Activated T-helper 1 cell treated with anti-CD3 and anti-CD28 coated beads, Interleukin-12 subunit alpha, Interleukin-12 subunit beta, Interleukin-2, Interleukin-4 antibody, amounts not matched to agents 30 ng/mL and 10 ng/mL and 1 ng/mL, durations not matched to agents 14 hours and 24 hours and 36 hours (primary cell): ENCODE measurements around the gene AOPEP. TPM values are rescaled to one million over a fixed set of nuclear protein-coding genes. Genes with fewer than 3 reads are reported as not detected.

ENCODE experiments used
- DNase-seq: peaks from one replicate; pipeline ENCODE4 v3.0.0; 2021; ENCODE audit warnings: low spot score
- H3K27ac Mint-ChIP-seq: one replicate; pipeline ENCODE4 v1.8.0; 2021; ENCODE audit warnings: mild to moderate bottlenecking, mixed read lengths
- H3K27me3 Mint-ChIP-seq: one replicate; pipeline ENCODE4 v1.8.0; 2022; ENCODE audit warnings: mild to moderate bottlenecking, moderate library complexity, mixed read lengths; ENCODE audit not compliant: insufficient read depth
- H3K36me3 Mint-ChIP-seq: one replicate; pipeline ENCODE4 v1.8.0; 2021; ENCODE audit warnings: low read depth, mixed read lengths
- H3K4me1 Mint-ChIP-seq: one replicate; pipeline ENCODE4 v1.8.0; 2021; ENCODE audit warnings: low read depth, mixed read lengths
- H3K4me3 Mint-ChIP-seq: one replicate; pipeline ENCODE4 v1.8.0; 2021; ENCODE audit warnings: mild to moderate bottlenecking, moderate library complexity, mixed read lengths
- H3K9me3 Mint-ChIP-seq: one replicate; pipeline ENCODE4 v1.8.0; 2021; ENCODE audit warnings: mixed read lengths
- intact Hi-C: fragments of 100-400 bp; cut with micrococcal nuclease; formaldehyde crosslinking; loops from one replicate; pipeline ENCODE4 v1.15.1; 2024
- total RNA-seq: library from RNA; stranded (reverse); gene quantifications from 2 replicates; pipeline ENCODE4 v1.2.3, GENCODE V29; 2022

Gene AOPEP
- total RNA-seq, 1 donor from 2014 or later, result 22.5 TPM

GRCh38 chr9:94971378-94972131 lies 245.1 kb downstream of the AOPEP start:
- intact Hi-C loops, result no loop called here
- DNase-seq, result no peak
- Mint-ChIP-seq H3K27ac (no peak overlapping the region), H3K4me3 (no peak overlapping the region), H3K36me3 (no peaks in the 10 kb centered on the region), H3K9me3 (no peaks in the 10 kb centered on the region), H3K27me3 (no peaks in the 10 kb centered on the region), H3K4me1 (no peaks in the 10 kb centered on the region)

DNA sequence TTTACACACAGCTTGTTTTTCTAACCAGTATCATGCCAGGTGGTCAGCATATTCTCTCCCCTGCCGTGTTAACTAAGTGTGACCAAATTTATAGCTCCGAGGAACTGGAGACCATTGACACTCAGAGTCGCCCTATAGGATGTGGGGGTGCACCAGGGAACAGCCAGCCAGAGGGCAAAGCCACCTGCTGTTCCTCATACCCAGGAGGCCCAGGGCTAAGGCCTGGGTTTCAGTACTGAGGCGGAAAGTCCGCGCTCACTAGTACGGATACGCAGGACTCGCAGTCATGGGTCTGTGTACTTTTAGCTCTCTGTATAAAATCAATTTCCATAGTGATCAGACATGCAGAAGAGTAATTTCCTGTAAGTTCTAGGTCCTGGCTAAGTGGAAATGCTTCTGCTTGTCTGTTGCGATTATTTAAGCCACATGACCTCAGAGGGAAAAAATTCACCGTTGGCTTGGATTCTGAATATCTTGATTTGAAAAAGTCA lies 247.0 kb downstream of the AOPEP start:
- no peak for DNase-seq
- no peaks in the 10 kb centered on the region for H3K9me3 Mint-ChIP-seq
- no peak overlapping the region for H3K4me3 Mint-ChIP-seq
- H3K27ac Mint-ChIP-seq, result no peak overlapping the region
- intact Hi-C loops, result no loop called here
- H3K4me1 Mint-ChIP-seq, result no peaks in the 10 kb centered on the region
- H3K27me3 Mint-ChIP-seq, result peaks cover 2% of the 10 kb centered on the region
- H3K36me3 Mint-ChIP-seq, result no peaks in the 10 kb centered on the region

DNA sequence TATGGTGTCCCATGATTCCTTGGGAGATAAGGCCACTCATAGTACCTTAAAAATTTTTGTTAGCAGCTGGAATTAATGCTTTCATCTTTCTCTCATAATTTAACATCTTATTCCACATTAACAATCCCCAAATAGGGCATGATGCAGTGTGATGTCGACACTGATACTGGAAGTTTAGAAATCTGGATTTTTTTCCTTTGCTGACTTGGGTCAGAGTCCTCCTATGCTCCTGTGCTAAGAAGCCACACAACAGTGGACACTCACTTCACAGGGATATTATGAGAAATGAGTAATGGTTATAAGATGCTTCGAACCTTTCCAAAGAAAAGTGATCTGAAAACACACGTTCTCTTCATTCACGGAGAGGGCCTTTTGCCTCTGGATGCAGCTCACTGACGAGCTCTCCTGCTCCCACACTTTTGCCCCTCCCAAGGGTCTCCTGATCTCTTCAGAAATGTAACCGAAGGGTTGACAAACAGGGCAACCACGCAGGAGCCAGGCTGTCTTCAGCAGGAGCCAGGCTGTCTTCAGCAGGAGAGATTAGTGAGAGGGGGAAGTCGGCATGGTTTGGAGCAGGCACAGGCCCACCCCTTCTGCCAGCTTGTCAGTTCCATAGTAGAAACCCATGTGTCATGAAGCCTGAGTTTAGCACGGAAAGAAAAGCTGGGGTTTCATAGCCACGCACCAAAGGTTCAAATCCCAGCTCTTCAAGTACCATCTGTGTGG lies 247.8 kb downstream of the AOPEP start:
- Mint-ChIP-seq H3K27me3 (peaks cover 2% of the 10 kb centered on the region), H3K36me3 (no peaks in the 10 kb centered on the region), H3K27ac (no peak overlapping the region), H3K4me1 (no peaks in the 10 kb centered on the region), H3K4me3 (no peak overlapping the region), H3K9me3 (no peaks in the 10 kb centered on the region)
- intact Hi-C loops, result no loop called here
- no peak for DNase-seq

- H3K4me3 Mint-ChIP-seq, result no peak overlapping the region
- intact Hi-C loops, result no loop called here
Measured at GRCh38 chr9:94975480-94975879, 249.0 kb downstream of the AOPEP start.

GRCh38 chr9:94976077-94976476 lies 249.6 kb downstream of the AOPEP start:
- intact Hi-C loops, result no loop called here
- H3K27me3 Mint-ChIP-seq, result peaks cover 2% of the 10 kb centered on the region
- H3K9me3 Mint-ChIP-seq, result no peaks in the 10 kb centered on the region
- H3K36me3 Mint-ChIP-seq, result no peaks in the 10 kb centered on the region
- no peak overlapping the region for H3K27ac Mint-ChIP-seq
- H3K4me3 Mint-ChIP-seq, result no peak overlapping the region
- no peak for DNase-seq
- H3K4me1 Mint-ChIP-seq, result no peaks in the 10 kb centered on the region

More at GRCh38 chr9:94975480-94975879, 249.0 kb downstream of the AOPEP start:
- Mint-ChIP-seq H3K4me1 (no peaks in the 10 kb centered on the region), H3K9me3 (no peaks in the 10 kb centered on the region), H3K27ac (no peak overlapping the region), H3K36me3 (no peaks in the 10 kb centered on the region), H3K27me3 (peaks cover 2% of the 10 kb centered on the region)
- DNase-seq, result no peak

DNA sequence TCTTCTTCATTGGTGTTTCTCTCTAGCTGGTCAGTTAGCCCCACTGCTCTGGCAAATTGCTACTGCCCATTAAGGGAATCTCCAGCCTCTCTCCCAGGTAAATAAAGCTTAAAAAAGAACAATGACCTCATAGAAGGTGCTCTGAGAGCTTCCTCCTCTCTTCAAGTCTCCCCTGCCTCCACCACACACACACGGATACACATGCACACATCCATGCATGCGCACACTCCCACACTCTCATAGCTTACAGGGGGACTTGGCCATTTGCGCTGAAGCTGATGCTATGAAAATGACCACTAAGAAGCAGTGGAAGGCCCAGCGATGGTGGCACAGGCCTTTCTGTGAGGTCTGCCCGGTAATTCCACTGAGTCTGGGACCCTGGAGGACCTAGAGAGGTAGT lies 250.9 kb downstream of the AOPEP start:
- no peaks in the 10 kb centered on the region for H3K9me3 Mint-ChIP-seq
- intact Hi-C loops, result no loop called here
- peaks cover 8% of the 10 kb centered on the region for H3K4me1 Mint-ChIP-seq
- DNase-seq, result no peak
- no peaks in the 10 kb centered on the region for H3K36me3 Mint-ChIP-seq
- peaks cover 2% of the 10 kb centered on the region for H3K27me3 Mint-ChIP-seq
- no peak overlapping the region for H3K27ac Mint-ChIP-seq
- no peak overlapping the region for H3K4me3 Mint-ChIP-seq

GRCh38 chr9:94979904-94980507 lies 253.5 kb downstream of the AOPEP start:
- no peak overlapping the region for H3K4me3 Mint-ChIP-seq
- H3K9me3 Mint-ChIP-seq, result no peaks in the 10 kb centered on the region
- H3K27me3 Mint-ChIP-seq, result peaks cover 2% of the 10 kb centered on the region
- no peaks in the 10 kb centered on the region for H3K36me3 Mint-ChIP-seq
- no peak for DNase-seq
- H3K27ac Mint-ChIP-seq, result no peak overlapping the region
- intact Hi-C loops, result no loop called here
- H3K4me1 Mint-ChIP-seq, result peaks cover 14% of the 10 kb centered on the region

- no peak overlapping the region for H3K27ac Mint-ChIP-seq
- H3K4me1 Mint-ChIP-seq, result peaks cover 14% of the 10 kb centered on the region
Measured at GRCh38 chr9:94980947-94981722, 254.6 kb downstream of the AOPEP start.

GRCh38 chr9:94981723-94982090 lies 255.2 kb downstream of the AOPEP start:
- H3K4me3 Mint-ChIP-seq, result no peak overlapping the region
- peaks cover 14% of the 10 kb centered on the region for H3K4me1 Mint-ChIP-seq
- intact Hi-C loops, result no loop called here
- DNase-seq, result no peak
- no peak overlapping the region for H3K27ac Mint-ChIP-seq
- H3K27me3 Mint-ChIP-seq, result peaks cover 2% of the 10 kb centered on the region
- H3K36me3 Mint-ChIP-seq, result no peaks in the 10 kb centered on the region
- H3K9me3 Mint-ChIP-seq, result no peaks in the 10 kb centered on the region

More at GRCh38 chr9:94980947-94981722, 254.6 kb downstream of the AOPEP start:
- H3K36me3 Mint-ChIP-seq, result no peaks in the 10 kb centered on the region
- DNase-seq, result no peak
- H3K9me3 Mint-ChIP-seq, result no peaks in the 10 kb centered on the region
- H3K4me3 Mint-ChIP-seq, result no peak overlapping the region
- H3K27me3 Mint-ChIP-seq, result peaks cover 2% of the 10 kb centered on the region
- intact Hi-C loops, result no loop called here

DNA sequence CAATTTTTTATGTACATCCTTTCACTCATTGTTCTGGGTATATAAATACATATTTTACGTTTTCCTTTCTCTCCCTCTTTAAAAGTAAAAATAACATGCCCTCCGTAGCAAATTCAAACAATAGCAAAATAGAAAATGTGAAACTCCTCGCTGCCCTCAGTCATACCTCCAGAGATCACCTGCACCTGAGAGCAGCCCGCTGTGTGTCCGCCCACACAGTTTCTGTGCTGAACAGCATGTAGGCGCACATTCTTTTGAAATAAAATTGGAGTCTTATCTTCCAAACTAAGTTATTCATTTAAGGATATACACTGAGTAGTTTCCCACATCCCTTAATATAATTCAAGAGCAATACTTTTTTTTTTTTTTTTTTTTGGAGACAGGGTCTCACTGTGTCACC lies 255.7 kb downstream of the AOPEP start:
- H3K4me3 Mint-ChIP-seq, result no peak overlapping the region
- H3K27ac Mint-ChIP-seq, result no peak overlapping the region
- no peak for DNase-seq

DNA sequence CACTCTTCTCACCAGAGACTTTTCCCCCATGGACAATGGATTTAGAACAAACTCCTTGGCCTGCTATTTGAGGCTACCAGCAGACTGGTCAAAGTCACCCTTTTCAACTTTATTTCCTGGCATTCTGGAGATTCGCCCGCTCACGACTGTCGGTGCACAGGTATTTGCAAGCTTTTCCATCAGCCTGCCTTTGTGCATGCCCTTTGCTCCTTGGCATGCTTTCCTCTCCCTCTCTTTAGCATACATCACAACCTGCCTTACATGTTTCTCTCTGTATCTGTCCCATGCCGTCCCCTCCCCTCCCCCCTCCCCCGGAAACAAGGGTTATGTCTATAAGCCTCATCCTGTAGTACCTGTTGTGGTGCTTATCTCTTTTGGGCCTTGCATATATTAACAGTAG lies 257.1 kb downstream of the AOPEP start:
- Mint-ChIP-seq H3K4me1 (peaks cover 14% of the 10 kb centered on the region), H3K9me3 (no peaks in the 10 kb centered on the region), H3K4me3 (no peak overlapping the region), H3K27ac (no peak overlapping the region), H3K27me3 (no peaks in the 10 kb centered on the region), H3K36me3 (no peaks in the 10 kb centered on the region)
- no peak for DNase-seq
- intact Hi-C loops, result no loop called here

More for the DNA sequence above, 255.7 kb downstream of the AOPEP start:
- H3K9me3 Mint-ChIP-seq, result no peaks in the 10 kb centered on the region
- peaks cover 2% of the 10 kb centered on the region for H3K27me3 Mint-ChIP-seq
- intact Hi-C loops, result no loop called here
- H3K4me1 Mint-ChIP-seq, result peaks cover 14% of the 10 kb centered on the region
- H3K36me3 Mint-ChIP-seq, result no peaks in the 10 kb centered on the region

DNA sequence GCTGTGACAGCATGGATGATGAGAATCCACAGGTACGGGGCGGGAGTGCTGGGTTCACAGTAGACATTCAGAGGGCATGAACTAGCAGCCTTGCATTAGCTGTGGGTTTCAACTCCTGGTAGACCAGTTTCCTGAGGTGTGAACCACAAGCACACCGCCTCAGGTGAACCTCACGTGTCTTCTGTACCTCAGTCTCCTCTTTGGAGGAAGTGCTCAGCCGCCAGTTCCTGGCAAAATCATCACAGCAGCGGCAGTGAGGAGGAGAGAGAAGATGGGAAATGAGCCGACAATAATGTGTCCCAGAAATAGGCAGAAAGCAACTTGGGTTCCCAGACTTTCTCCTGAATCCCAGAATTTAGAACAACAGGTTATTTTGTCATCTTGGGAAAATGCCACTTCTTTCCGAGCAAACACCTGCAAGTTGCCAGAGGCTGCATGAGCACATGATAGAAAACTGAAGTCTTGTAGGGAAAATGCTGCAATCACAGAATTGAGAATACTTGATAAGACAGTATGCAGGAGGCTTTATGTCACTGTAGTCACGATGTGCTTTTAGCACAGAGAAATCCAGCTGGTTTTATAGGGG lies 258.5 kb downstream of the AOPEP start:
- H3K36me3 Mint-ChIP-seq, result no peaks in the 10 kb centered on the region
- H3K4me1 Mint-ChIP-seq, result peaks cover 14% of the 10 kb centered on the region
- DNase-seq, result no peak
- H3K27me3 Mint-ChIP-seq, result no peaks in the 10 kb centered on the region
- H3K4me3 Mint-ChIP-seq, result no peak overlapping the region
- H3K9me3 Mint-ChIP-seq, result no peaks in the 10 kb centered on the region
- intact Hi-C loops, result no loop called here
- no peak overlapping the region for H3K27ac Mint-ChIP-seq
